Measurements from ENCODE around the gene ATP13A5.

Gene ATP13A5

GRCh38 chr3:193378706-193379105, at the start of gene ATP13A5:
ATP13A5 (minus strand) TSS chr3:193378753; CDS start chr3:193378725, 28 bp downstream.
- no peak for DNase-seq

- DNase-seq, result no peak
These were observed 40.2 kb upstream of the ATP13A5 start for GRCh38 chr3:193418576-193419373.

GRCh38 chr3:193416629-193417028, 38.1 kb upstream of the ATP13A5 start:
- no peak for DNase-seq

GRCh38 chr3:193407688-193408087, 29.1 kb upstream of the ATP13A5 start:
- DNase-seq, result no peak

- no peak for DNase-seq
These were observed 28.6 kb upstream of the ATP13A5 start for GRCh38 chr3:193407112-193407511.

GRCh38 chr3:193403307-193403706, 24.8 kb upstream of the ATP13A5 start:
- no peak for DNase-seq

GRCh38 chr3:193400304-193400703, 21.8 kb upstream of the ATP13A5 start:
- DNase-seq, result no peak

- DNase-seq, result no peak
These were observed 18.1 kb upstream of the ATP13A5 start for GRCh38 chr3:193396451-193397244.

GRCh38 chr3:193391902-193392301, 13.3 kb upstream of the ATP13A5 start:
- no peak for DNase-seq

- DNase-seq, result no peak
These were observed 10.8 kb upstream of the ATP13A5 start for GRCh38 chr3:193389335-193389734.

GRCh38 chr3:193388361-193388760, 9.8 kb upstream of the ATP13A5 start:
- no peak for DNase-seq

GRCh38 chr3:193387596-193387995, 9.0 kb upstream of the ATP13A5 start:
- no peak for DNase-seq

- no peak for DNase-seq
These were observed 962 bp downstream of the ATP13A5 start for GRCh38 chr3:193377591-193377990.

- no peak for DNase-seq
These were observed 2.9 kb downstream of the ATP13A5 start for GRCh38 chr3:193375614-193376013.

GRCh38 chr3:193372783-193373182, 5.8 kb downstream of the ATP13A5 start:
- peak; percentile 14 for DNase-seq

GRCh38 chr3:193367868-193368267, 10.7 kb downstream of the ATP13A5 start:
- no peak for DNase-seq

GRCh38 chr3:193357291-193357690, 21.3 kb downstream of the ATP13A5 start:
- no peak for DNase-seq

- DNase-seq, result no peak
These were observed 24.1 kb downstream of the ATP13A5 start for GRCh38 chr3:193354423-193354822.

- DNase-seq, result no peak
These were observed 27.8 kb downstream of the ATP13A5 start for GRCh38 chr3:193350744-193351143.

GRCh38 chr3:193348686-193349085, 29.9 kb downstream of the ATP13A5 start:
- DNase-seq, result no peak

GRCh38 chr3:193347521-193348501, 30.7 kb downstream of the ATP13A5 start:
- peak; percentile 17 for DNase-seq

GRCh38 chr3:193346259-193346658, 32.3 kb downstream of the ATP13A5 start:
- DNase-seq, result no peak

- no peak for DNase-seq
These were observed 33.1 kb downstream of the ATP13A5 start for GRCh38 chr3:193345431-193345830.

All from activated CD4-positive, alpha-beta T cell treated with anti-CD3 and anti-CD28 coated beads, Interleukin-10, Interleukin-2, amounts not matched to agents 100 ng/mL and 50 ng/mL, durations not matched to agents 16 hours and 8 hours (primary cell).